PC-9 (cell line): ENCODE data around the gene LRRC19. TPM values are rescaled to one million over a fixed set of nuclear protein-coding genes. Genes with fewer than 3 reads are reported as not detected.

Experiments
- BruUV-seq: library from RNA; stranded (reverse); fragments of 400-500 nt; replicated peaks from 2 replicates; lab custom pipeline; 2021; lab: Mats Ljungman, UMichigan
- CTCF ChIA-PET: fragments of 300-600 bp; sonication (Branson Sonifier 250); formaldehyde crosslinking; loops from one replicate; lab custom pipeline; 2022; ENCODE audit warnings: antibody characterized with exemption; lab: Charles Lee
- POLR2A ChIA-PET: fragments of 300-600 bp; sonication (Branson Sonifier 250); formaldehyde crosslinking; loops from one replicate; lab custom pipeline; 2022; ENCODE audit warnings: antibody characterized with exemption; ENCODE audit not compliant: unreplicated experiment; lab: Charles Lee
- DNase-seq, 2 experiments: peaks; one replicate each; pipeline versions ENCODE4 v3.0.0 to v3.0.0-alpha.2; 2015 to 2022; ENCODE audit warnings: mixed read lengths in 1 of 2
- H2AFZ ChIP-seq: fragments of 200-600 bp; sonication (generic); 2 replicates; pipeline ENCODE4 v1.8.1; 2017; ENCODE audit warnings: antibody characterized with exemption
- H3F3A ChIP-seq: fragments of 200-600 bp; sonication (generic); 2 replicates; pipeline ENCODE4 v1.8.1; 2017; ENCODE audit warnings: antibody characterized with exemption, mild to moderate bottlenecking, low read depth; ENCODE audit not compliant: insufficient read depth
- H3K27ac ChIP-seq: fragments of 200-600 bp; sonication (generic); 2 replicates; pipeline ENCODE4 v1.6.1; 2016; ENCODE audit warnings: mixed run types
- H3K27me3 ChIP-seq: fragments of 200-600 bp; sonication (generic); 2 replicates; pipeline ENCODE4 v1.6.1; 2016; ENCODE audit warnings: low read depth, mixed run types; ENCODE audit not compliant: insufficient read depth
- H3K36me3 ChIP-seq: fragments of 200-600 bp; sonication (generic); 2 replicates; pipeline ENCODE4 v1.6.1; 2016; ENCODE audit warnings: low read depth, mixed run types
- H3K4me1 ChIP-seq: fragments of 200-600 bp; sonication (generic); replicated peaks from 2 replicates; pipeline ENCODE4 v1.6.1; 2016; ENCODE audit warnings: mixed run types; ENCODE audit not compliant: insufficient read depth
- H3K4me2 ChIP-seq: fragments of 200-600 bp; sonication (generic); 2 replicates; pipeline ENCODE4 v1.6.1; 2017; ENCODE audit warnings: mixed run types
- H3K4me3 ChIP-seq: fragments of 200-600 bp; sonication (generic); 2 replicates; pipeline ENCODE4 v1.6.1; 2016; ENCODE audit warnings: mixed run types
- H3K79me2 ChIP-seq: fragments of 200-600 bp; sonication (generic); 2 replicates; pipeline ENCODE4 v1.6.1; 2017; ENCODE audit warnings: low read depth, mixed run types
- H3K9me2 ChIP-seq: fragments of 200-600 bp; sonication (generic); 2 replicates; pipeline ENCODE4 v1.8.1; 2017; ENCODE audit warnings: mild to moderate bottlenecking; ENCODE audit not compliant: insufficient read depth
- H3K9me3 ChIP-seq: fragments of 200-600 bp; sonication (generic); 2 replicates; pipeline ENCODE4 v1.8.1; 2016; ENCODE audit warnings: low read depth; ENCODE audit not compliant: insufficient read depth
- H4K20me1 ChIP-seq: fragments of 200-600 bp; sonication (generic); 2 replicates; pipeline ENCODE4 v1.8.1; 2017; ENCODE audit not compliant: insufficient read depth
- CTCF ChIP-seq: fragments of 200-600 bp; sonication (generic); conservative IDR thresholded peaks from 2 replicates; pipeline ENCODE4 v1.6.1; 2017; ENCODE audit warnings: mixed run types, antibody characterized with exemption, mild to moderate bottlenecking, moderate library complexity
- EZH2 ChIP-seq: fragments of 200-600 bp; sonication (generic); IDR thresholded peaks from 2 replicates; pipeline ENCODE4 v1.8.0; 2017; ENCODE audit warnings: antibody characterized with exemption, low read depth
- intact Hi-C: fragments of 100-400 bp; cut with micrococcal nuclease; formaldehyde crosslinking; loops from one replicate; pipeline ENCODE4 v1.10.0; 2022; ENCODE audit not compliant: unreplicated experiment
- total RNA-seq: library from RNA; stranded (reverse); gene quantifications from 2 replicates; pipeline ENCODE4 v1.2.3, GENCODE V29; 2021

The LRRC19 gene
- total RNA-seq, 1 experiment from 2014 or later: not detected

GRCh38 chr9:26983340-26983739 is 22.1 kb downstream of the LRRC19 start:
- no peak overlapping the region for H3K27ac ChIP-seq
- no peak overlapping the region for H2AFZ ChIP-seq
- H3K27me3 ChIP-seq: no peaks in the 10 kb centered on the region
- H3K9me3 ChIP-seq: no peaks in the 10 kb centered on the region
- POLR2A ChIA-PET: no interaction called here
- no peak for TF ChIP-seq EZH2
- TF ChIP-seq CTCF: no peak
- no peaks in the 10 kb centered on the region for H4K20me1 ChIP-seq
- no peaks in the 10 kb centered on the region for H3K9me2 ChIP-seq
- H3K4me1 ChIP-seq: no peaks in the 10 kb centered on the region
- no peak overlapping the region for H3K4me2 ChIP-seq
- CTCF ChIA-PET: no interaction called here
- no peaks in the 10 kb centered on the region for H3F3A ChIP-seq
- H3K36me3 ChIP-seq: no peaks in the 10 kb centered on the region
- BruUV-seq: no TSS peak
- no peak for DNase-seq
- H3K79me2 ChIP-seq: no peaks in the 10 kb centered on the region
- intact Hi-C loops: no loop called here
- no peak overlapping the region for H3K4me3 ChIP-seq

GRCh38 chr9:26975728-26976707 is 29.5 kb downstream of the LRRC19 start:
- Histone ChIP-seq H3K9me3 (no peaks in the 10 kb centered on the region), H4K20me1 (no peaks in the 10 kb centered on the region), H2AFZ (no peak overlapping the region), H3K27me3 (no peaks in the 10 kb centered on the region), H3K4me1 (no peaks in the 10 kb centered on the region), H3K36me3 (no peaks in the 10 kb centered on the region), H3K4me2 (no peak overlapping the region), H3K9me2 (no peaks in the 10 kb centered on the region), H3K4me3 (no peak overlapping the region), H3K79me2 (no peaks in the 10 kb centered on the region), H3F3A (no peaks in the 10 kb centered on the region), H3K27ac (no peak overlapping the region)
- no peak for TF ChIP-seq EZH2
- peak; percentile 36; the same call in 1 of the 2 replicates for TF ChIP-seq CTCF
- intact Hi-C loops: no loop called here
- DNase-seq: peak in 1 of 2 experiments; percentile 10
- CTCF ChIA-PET: no interaction called here
- BruUV-seq: no TSS peak
- POLR2A ChIA-PET: no interaction called here

GRCh38 chr9:26974927-26975326 is 30.5 kb downstream of the LRRC19 start:
- H3K9me3 ChIP-seq: no peaks in the 10 kb centered on the region
- CTCF ChIA-PET: no interaction called here
- no peak for DNase-seq
- POLR2A ChIA-PET: no interaction called here
- H3K36me3 ChIP-seq: no peaks in the 10 kb centered on the region
- no TSS peak for BruUV-seq
- H3K4me2 ChIP-seq: no peak overlapping the region
- no peaks in the 10 kb centered on the region for H3K79me2 ChIP-seq
- no peaks in the 10 kb centered on the region for H4K20me1 ChIP-seq
- no peaks in the 10 kb centered on the region for H3K27me3 ChIP-seq
- no peaks in the 10 kb centered on the region for H3K9me2 ChIP-seq
- TF ChIP-seq EZH2 (no peak), CTCF (no peak)
- intact Hi-C loops: no loop called here
- H3K27ac ChIP-seq: no peak overlapping the region
- no peak overlapping the region for H3K4me3 ChIP-seq
- H3K4me1 ChIP-seq: no peaks in the 10 kb centered on the region
- H3F3A ChIP-seq: no peaks in the 10 kb centered on the region
- H2AFZ ChIP-seq: no peak overlapping the region
